Hypothalamus (tissue), 51 donors: ENCODE results near the gene BHLHE23.

ENCODE experiments used
- DNase-seq, 51 donors: peaks; one replicate each; lab custom pipeline; 2025; lab: John Stamatoyannopoulos, UW

BHLHE23 gene

DNA sequence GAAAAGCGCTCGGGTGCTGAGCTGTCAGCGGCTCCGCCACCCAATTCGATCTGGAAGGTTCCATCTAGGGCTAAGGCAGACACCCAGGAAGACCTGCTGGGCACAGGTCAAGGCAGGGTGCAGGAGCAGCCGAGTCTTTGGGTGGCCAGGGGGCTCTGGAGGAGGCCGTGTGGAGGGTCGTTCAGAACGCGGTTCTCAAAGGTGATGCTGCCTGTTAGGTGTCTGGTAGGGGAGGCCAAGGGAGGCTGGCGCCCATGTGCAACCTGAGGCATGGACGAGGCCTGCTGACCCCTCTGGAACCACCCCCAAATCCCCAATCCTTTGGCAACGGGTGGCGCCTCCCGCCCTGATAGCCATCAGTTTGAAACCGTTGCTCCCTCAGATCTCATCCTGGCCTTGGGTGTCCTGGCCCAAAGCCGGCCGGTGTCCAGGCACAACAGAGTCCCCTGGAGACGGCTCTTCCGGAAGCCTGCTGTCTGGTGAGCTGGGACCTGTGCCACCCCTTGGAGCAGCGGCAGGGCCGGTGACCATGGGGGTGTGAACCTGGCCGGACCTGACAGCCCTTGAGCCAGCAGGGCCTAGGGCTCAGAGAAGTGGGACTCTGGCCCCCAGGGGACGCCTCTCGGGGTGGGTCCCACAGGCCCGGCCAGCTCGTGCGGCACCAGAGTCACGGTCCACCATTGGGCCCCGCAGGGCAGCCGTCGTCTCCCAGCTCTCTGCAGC, 43.7 kb downstream of the BHLHE23 start:
- no peak for DNase-seq

DNA sequence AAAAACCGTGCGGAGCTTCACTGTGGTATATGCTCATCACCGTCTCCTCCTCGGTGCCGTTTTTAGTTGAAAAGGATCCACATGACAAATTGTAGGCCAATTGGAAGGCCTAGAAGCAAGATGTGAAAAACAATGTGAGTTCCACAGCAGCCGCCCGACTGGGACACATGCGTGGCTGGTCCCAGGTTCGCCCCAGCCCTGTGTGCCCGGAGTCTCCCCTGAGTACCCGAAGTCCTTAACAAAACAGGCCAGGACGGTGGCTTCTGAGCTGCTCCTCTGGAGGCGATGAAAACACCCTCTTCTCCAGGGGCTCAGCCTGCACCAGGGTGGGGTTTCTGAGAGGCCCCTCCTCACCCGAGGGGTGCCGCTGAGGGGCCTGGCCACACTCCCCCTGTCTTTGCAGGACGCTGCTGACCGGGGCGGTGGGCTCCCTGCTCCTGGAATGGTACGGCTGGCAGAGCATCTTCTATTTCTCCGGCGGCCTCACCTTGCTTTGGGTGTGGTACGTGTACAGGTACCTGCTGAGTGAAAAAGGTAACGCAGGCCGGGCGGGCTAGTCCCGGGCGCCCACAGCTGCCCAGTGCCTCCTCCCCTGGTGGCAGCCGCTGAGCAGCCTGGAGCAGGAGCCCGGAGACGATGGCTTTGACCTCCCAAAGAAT, 44.4 kb downstream of the BHLHE23 start:
- no peak for DNase-seq

DNA sequence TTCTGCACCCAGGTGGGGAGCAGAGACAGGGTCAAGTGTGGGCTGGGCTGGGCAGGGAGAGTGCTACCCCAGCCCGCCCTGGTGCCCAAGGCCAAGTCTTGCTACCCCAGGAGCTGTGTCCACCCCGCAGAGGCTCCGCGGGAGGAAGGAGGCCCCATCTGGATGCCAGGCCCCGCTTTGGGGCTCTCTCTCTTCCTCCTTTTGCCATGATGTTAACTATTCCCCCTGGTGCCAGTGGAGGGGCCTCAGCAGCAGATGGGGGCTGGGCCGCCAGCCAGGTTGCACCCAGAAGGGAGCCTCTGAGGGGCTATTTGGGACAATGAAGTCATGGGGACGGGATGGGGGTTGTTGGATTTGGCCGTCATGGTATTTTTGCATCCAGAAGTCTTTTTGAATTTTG, 45.0 kb downstream of the BHLHE23 start:
- DNase-seq: no peak

DNA sequence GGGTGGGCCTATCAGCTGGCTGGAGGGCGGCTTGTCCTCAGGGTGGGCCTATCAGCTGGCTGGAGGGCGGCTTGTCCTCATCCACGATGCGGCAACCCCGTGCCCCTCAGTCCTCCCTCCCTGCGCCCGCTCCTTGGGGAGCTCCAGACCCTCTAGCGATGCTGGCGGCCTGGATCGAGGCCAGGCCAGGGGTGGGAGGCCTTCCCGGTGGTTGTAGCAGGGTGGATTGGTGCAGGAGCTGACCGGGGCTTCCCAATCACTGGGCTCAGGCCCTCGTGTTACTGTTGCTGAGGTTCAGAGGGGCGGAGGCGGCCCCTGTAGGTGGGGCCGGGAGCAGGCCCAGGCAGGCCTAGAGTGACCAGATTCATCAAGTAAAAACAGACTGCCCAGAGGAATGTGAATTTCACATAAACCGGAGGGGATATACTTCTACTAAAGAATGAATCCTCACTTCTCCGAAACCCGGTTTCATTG, 45.4 kb downstream of the BHLHE23 start:
- peak in 1 of 51 donors; percentile 22 for DNase-seq

DNA sequence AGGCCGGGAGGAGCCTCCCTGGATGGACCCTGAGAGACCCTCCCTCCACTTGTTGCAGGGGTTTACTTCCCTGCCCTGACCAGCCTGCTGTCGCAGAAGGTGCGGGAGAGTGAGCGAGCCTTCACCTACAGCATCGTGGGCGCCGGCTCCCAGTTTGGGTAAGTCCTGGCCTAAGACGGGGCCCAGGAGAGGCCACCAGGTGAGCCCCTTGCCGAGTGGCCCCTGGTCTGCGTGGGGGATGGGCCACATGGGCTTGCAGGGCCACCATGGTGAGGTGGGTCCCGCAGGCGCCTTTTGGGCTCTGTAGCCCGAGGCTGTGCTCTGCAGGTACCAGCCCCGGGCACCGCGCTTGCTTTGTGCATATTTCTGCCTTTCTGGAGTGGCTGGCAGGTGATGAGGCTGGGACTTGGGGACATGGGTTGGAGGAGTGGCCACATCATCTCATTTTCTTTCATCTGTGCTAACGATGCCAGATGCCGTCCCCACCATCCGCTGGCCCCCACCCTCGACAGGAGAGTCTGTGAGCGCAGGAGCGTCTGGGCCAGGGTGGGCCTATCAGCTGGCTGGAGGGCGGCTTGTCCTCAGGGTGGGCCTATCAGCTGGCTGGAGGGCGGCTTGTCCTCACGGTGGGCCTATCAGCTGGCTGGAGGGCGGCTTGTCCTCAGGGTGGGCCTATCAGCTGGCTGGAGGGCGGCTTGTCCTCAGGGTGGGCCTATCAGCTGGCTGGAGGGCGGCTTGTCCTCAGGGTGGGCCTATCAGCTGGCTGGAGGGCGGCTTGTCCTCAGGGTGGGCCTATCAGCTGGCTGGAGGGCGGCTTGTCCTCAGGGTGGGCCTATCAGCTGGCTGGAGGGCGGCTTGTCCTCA, 46.1 kb downstream of the BHLHE23 start:
- peak in 2 of 51 donors; percentile 12 to 50 for DNase-seq

DNA sequence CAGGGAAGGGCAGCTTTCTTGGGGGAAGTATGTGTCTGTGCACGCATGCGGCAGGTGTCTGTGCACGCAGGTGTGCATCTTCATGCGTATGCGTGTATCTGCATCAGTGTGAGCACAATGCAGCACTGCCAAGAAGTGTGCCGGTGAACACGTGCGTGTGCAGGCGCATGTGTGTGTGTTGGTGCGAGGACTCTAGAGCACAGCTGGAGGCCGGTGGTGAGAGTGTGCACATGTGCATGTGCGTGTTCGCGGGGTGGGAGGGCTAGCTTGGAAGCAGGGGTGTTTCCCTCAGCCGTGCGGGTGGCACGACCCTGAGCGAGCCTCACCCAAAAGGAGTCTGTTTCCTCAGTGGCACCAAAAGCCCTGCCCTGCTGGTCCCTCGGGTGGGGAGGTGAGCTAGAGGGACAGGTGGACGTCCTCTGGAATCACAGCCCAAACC, 46.7 kb downstream of the BHLHE23 start:
- DNase-seq: no peak

DNA sequence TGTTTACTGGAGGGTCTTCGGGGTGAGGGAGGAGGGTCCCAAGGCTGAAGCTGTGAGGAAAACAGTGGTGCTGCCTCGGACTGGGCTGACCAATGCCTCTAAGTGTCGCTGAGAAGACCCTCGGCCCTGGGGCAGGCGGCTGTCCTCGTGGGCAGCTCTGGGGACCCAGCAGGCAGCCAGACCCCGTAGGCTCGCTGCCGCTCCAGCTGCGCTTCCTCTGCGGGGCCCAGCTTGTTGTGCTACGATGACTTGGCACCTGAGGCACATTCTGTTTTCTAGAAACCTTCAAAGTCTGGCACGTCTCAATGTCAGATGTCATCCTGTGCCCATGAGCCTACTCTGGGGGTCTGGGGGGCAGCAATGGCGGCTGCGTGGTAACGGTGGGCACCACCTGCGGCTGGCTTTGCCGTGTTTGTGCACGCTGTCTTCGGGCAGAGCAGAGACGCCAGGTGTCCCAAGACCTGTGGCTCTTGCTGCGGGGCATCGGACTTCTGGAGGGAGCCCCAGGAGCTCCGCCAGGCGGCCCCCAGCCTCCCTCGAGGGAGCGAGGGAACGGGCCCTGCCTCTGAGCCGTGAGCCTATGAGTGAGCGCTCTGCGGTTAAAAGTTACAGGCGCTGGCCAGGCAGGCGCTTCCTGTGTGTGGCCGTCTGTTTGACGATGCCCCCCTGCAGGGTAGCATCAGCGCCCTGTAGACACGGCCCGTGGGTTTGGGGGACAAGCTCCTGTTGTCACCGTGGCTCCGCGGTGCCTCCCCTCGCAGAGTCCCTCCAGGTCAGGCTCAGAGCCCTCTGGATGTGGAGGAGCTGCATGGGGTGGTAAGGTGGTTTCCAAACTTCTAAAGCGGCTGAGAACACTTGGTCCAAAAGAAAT, 47.4 kb downstream of the BHLHE23 start:
- DNase-seq: no peak

DNA sequence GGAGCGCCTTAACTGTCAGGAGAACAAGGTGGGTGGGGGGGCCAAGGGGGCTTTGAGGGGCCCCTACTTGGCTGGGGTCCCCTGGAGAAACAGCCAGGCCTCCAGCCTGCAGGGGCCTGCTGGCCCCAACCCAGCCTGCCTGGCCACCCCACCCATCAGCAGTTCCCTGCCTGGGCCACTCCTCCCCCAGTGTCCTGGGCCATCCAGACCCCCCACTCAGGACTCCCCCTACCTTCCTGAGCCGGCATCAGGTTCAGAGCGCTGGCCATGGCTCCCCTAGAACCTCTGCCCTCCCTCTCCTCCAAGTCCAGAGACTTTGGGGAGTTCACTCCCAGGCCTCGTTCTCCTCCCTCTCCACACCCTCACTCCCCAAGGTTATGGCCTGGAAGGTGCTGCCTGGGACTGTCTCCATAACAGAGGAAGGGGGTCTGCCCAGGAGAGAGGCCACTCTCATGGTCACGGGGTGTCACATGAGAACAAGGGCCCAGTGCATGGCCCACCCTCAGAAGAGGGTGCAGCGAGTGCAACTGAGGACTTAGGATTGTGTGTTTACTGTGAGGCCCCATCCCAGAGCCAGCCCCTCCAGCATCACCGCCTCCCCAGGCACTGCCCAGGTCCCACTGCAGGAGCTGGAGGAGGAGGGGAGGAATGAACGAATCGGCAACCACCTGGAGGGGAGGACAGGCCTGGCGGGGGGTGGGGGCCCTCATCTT, 48.2 kb downstream of the BHLHE23 start:
- DNase-seq: no peak

DNA sequence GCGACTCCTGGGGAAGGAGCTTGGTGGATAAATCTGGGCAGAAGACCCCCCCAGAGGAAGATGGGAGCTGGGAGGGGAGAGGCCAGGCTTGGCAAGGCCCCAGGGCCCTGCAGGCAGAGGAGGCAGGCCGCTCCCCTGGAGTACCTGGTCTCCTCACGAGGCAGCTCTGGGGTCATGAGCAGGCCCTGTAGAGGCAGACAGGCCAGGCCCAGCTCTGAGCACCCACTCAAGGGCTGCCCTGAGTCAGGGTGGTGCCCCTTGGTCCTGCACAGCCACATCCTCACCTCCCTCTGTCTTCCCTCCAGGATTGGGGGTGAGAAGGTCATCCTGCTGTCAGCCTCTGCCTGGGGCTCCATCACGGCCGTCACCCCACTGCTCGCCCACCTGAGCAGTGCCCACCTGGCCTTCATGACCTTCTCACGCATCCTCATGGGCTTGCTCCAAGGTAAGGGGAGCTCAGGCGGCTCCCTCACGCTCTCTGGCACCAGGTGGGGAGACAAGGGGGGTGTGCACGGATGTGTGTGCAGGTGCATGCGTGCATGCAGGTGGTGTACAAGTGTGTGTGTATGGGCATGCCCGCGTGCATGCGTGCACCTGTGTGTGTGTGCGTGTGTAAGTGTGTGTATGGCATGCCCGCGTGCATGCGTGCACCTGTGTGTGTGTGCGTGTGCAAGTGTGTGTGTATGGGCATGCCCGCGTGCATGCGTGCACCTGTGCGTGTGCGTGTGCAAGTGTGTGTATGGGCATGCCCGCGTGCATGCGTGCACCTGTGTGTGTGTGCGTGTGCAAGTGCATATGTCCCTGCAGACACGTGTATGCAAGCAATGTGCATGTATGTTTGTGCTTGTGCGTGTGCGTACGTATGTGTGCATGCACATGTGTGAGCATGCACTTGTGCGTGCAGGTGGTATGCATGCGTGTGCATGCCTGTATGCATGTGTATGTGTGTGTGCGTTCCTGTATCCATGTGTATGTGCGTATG, 49.3 kb downstream of the BHLHE23 start:
- no peak for DNase-seq

DNA sequence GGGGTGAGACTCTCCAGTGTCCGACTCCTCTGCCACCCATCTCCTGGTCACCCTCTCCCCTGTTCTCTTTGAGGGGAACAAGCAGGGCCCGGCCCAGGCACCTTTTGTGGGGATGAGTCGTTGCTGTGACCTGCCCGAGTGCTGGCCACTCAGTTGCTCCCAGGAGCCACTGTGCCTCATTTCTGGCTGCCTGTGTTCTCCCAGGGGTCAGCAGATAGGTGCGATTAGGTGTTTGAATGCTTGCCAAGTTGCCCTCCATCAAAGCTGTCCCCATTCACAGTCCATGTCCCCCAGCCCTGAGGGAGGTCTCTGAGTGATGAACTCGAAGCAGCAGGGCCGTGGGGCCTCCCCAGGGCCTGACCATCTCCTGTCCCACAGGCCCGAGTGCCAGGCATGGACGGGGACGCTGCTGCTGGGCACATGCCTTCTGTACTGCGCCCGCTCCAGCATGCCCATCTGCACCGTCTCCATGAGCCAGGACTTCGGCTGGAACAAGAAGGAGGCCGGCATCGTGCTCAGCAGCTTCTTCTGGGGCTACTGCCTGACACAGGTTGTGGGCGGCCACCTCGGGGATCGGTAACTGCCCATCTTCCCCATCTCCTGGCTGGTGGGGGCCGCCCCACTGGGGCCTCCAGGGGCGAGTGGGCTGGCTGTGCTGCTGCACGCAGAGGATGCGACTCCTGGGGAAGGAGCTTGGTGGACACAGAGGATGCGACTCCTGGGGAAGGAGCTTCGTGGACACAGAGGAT, 50.2 kb downstream of the BHLHE23 start:
- DNase-seq: no peak
